Osteoblast (primary cell): ENCODE data around the gene COL4A5. TPM values are rescaled to one million over a fixed set of nuclear protein-coding genes. Genes with fewer than 3 reads are reported as not detected.
"Not testable (repeated sequence)": the region's sequence is repeated elsewhere in the genome, so short reads cannot be mapped to it uniquely, and the experiment has no call there.

Experiments
- DNase-seq: peaks from one replicate; pipeline ENCODE4 v3.0.0; 2011; ENCODE audit warnings: low spot score, mixed read lengths; ENCODE audit not compliant: insufficient read length; ENCODE audit errors: missing footprints
- H2AFZ ChIP-seq: 2 replicates; pipeline ENCODE4 v1.6.0; 2011; ENCODE audit warnings: mild to moderate bottlenecking, low read length
- H3K27ac ChIP-seq: 2 replicates; pipeline ENCODE4 v1.5.1; 2011; ENCODE audit warnings: mild to moderate bottlenecking, low read depth, low read length, moderate library complexity
- H3K27me3 ChIP-seq: 2 replicates; pipeline ENCODE4 v1.6.0; 2012; ENCODE audit warnings: mild to moderate bottlenecking, control low read depth, inconsistent platforms, low read length, moderate library complexity; ENCODE audit not compliant: insufficient read depth
- H3K36me3 ChIP-seq: 2 replicates; pipeline ENCODE4 v1.5.1; 2011; ENCODE audit warnings: mild to moderate bottlenecking, low read length, control low read depth, moderate library complexity; ENCODE audit not compliant: insufficient read depth
- H3K4me1 ChIP-seq: 2 replicates; pipeline ENCODE4 v1.5.1; 2011; ENCODE audit warnings: mild to moderate bottlenecking, low read length, control low read depth, moderate library complexity; ENCODE audit not compliant: insufficient read depth
- H3K4me2 ChIP-seq: 2 replicates; pipeline ENCODE4 v1.6.0; 2011; ENCODE audit warnings: mild to moderate bottlenecking, low read length; ENCODE audit not compliant: insufficient read depth
- H3K4me3 ChIP-seq: fragments of 200-600 bp; sonication (generic); 3 replicates; pipeline ENCODE4 v1.5.1; 2012; ENCODE audit warnings: mild to moderate bottlenecking, low read length, inconsistent platforms; ENCODE audit not compliant: insufficient read depth
- H3K79me2 ChIP-seq: 2 replicates; pipeline ENCODE4 v1.6.0; 2012; ENCODE audit warnings: mild to moderate bottlenecking, low read length, control low read depth, inconsistent platforms; ENCODE audit not compliant: insufficient read depth
- H3K9me3 ChIP-seq: 2 replicates; pipeline ENCODE4 v1.5.1; 2011; ENCODE audit warnings: low read depth, low read length, control low read depth
- H4K20me1 ChIP-seq: 2 replicates; pipeline ENCODE4 v1.6.0; 2012; ENCODE audit warnings: mild to moderate bottlenecking, low read length, control low read depth; ENCODE audit not compliant: insufficient read depth
- CTCF ChIP-seq: IDR thresholded peaks from 2 replicates; pipeline ENCODE4 v1.5.1; 2011; ENCODE audit warnings: mild to moderate bottlenecking, low read depth, low read length, moderate library complexity; ENCODE audit errors: extremely low read depth
- total RNA-seq: library from RNA; depleted of rRNA; stranded (reverse); fragments of >200 nt; gene quantifications from 2 replicates; pipeline ENCODE4 v1.2.3, GENCODE V29; 2012

COL4A5 gene
- total RNA-seq, 1 donor = 0.36 TPM

- Histone ChIP-seq H3K36me3 (no peaks in the 10 kb centered on the region), H3K4me1 (no peaks in the 10 kb centered on the region), H3K27ac (no peak overlapping the region), H3K79me2 (no peaks in the 10 kb centered on the region), H3K4me3 (no peak overlapping the region), H3K27me3 (no peaks in the 10 kb centered on the region), H3K4me2 (no peak overlapping the region), H4K20me1 (no peaks in the 10 kb centered on the region), H3K9me3 (no peaks in the 10 kb centered on the region), H2AFZ (no peak overlapping the region)
- TF ChIP-seq CTCF = no peak
- DNase-seq = no peak
These were observed 17.4 kb downstream of the COL4A5 start for GRCh38 chrX:108456971-108457477.

- Histone ChIP-seq H3K9me3 (no peaks in the 10 kb centered on the region), H3K4me1 (no peaks in the 10 kb centered on the region), H3K27me3 (peaks cover 4% of the 10 kb centered on the region), H3K27ac (no peak overlapping the region), H3K36me3 (no peaks in the 10 kb centered on the region), H4K20me1 (no peaks in the 10 kb centered on the region), H3K79me2 (no peaks in the 10 kb centered on the region), H3K4me2 (no peak overlapping the region), H3K4me3 (no peak overlapping the region), H2AFZ (no peak overlapping the region)
- DNase-seq = no peak
- no peak for TF ChIP-seq CTCF
These were observed 25.0 kb downstream of the COL4A5 start for GRCh38 chrX:108464604-108465003.

GRCh38 chrX:108468486-108468885 is 28.8 kb downstream of the COL4A5 start:
- Histone ChIP-seq H3K4me3 (no peak overlapping the region), H3K79me2 (no peaks in the 10 kb centered on the region), H2AFZ (no peak overlapping the region), H3K27ac (no peak overlapping the region), H3K4me2 (no peak overlapping the region), H4K20me1 (no peaks in the 10 kb centered on the region), H3K4me1 (no peaks in the 10 kb centered on the region), H3K36me3 (no peaks in the 10 kb centered on the region), H3K9me3 (no peaks in the 10 kb centered on the region), H3K27me3 (peaks cover 4% of the 10 kb centered on the region)
- no peak for DNase-seq
- TF ChIP-seq CTCF = no peak

- no peaks in the 10 kb centered on the region for H3K36me3 ChIP-seq
- H3K4me2 ChIP-seq = no peak overlapping the region
- H2AFZ ChIP-seq = no peak overlapping the region
- no peaks in the 10 kb centered on the region for H3K4me1 ChIP-seq
- no peak for TF ChIP-seq CTCF
- H3K27me3 ChIP-seq = no peaks in the 10 kb centered on the region
- H4K20me1 ChIP-seq = no peaks in the 10 kb centered on the region
- H3K9me3 ChIP-seq = no peaks in the 10 kb centered on the region
- H3K79me2 ChIP-seq = no peaks in the 10 kb centered on the region
- no peak for DNase-seq
- no peak overlapping the region for H3K4me3 ChIP-seq
- no peak overlapping the region for H3K27ac ChIP-seq
These were observed 34.3 kb downstream of the COL4A5 start for GRCh38 chrX:108473979-108474378.

- not testable (repeated sequence) for H3K4me2 ChIP-seq, H3K9me3 ChIP-seq, H3K27ac ChIP-seq, H3K4me3 ChIP-seq, H2AFZ ChIP-seq, H3K36me3 ChIP-seq, H3K79me2 ChIP-seq, H4K20me1 ChIP-seq, H3K4me1 ChIP-seq, H3K27me3 ChIP-seq, DNase-seq
These were observed 41.9 kb downstream of the COL4A5 start for GRCh38 chrX:108481528-108481927.
